K562 (cell line): ENCODE results near the gene ABLIM1. TPM values are rescaled to one million over a fixed set of nuclear protein-coding genes. Genes with fewer than 3 reads are reported as not detected.

Experiments
- CREB1 ChIP-seq, 2 experiments: sonication (generic) in 1 of 2; formaldehyde crosslinking in 1 of 2; IDR thresholded peaks; 2 replicates each; pipeline versions ENCODE4 v1.6.1 to v1.8.0; 2012 to 2022; ENCODE audit warnings: inconsistent platforms in 1 of 2, mild to moderate bottlenecking in 1 of 2, missing genetic modification reagents in 1 of 2, moderate library complexity in 1 of 2
- E2F3 ChIP-seq: fragments of 250-450 bp; sonication (Bioruptor Pico); IDR thresholded peaks from 2 replicates; pipeline ENCODE4 v1.4.0; 2020; ENCODE audit warnings: mild to moderate bottlenecking
- ELF2 ChIP-seq: fragments of 250-450 bp; sonication (Bioruptor Pico); IDR thresholded peaks from 2 replicates; pipeline ENCODE4 v1.5.0; 2021; ENCODE audit warnings: mild to moderate bottlenecking
- HNRNPK ChIP-seq: fragments of 200-400 bp; formaldehyde crosslinking; IDR thresholded peaks from one replicate; pipeline ENCODE4 v1.6.1; 2018; ENCODE audit warnings: mild to moderate bottlenecking, low read depth, low read length; ENCODE audit not compliant: poor library complexity, severe bottlenecking
- KAT8 ChIP-seq: fragments of 450-650 bp; IDR thresholded peaks from 2 replicates; pipeline ENCODE4 v1.6.1; 2016; ENCODE audit warnings: low read depth, mild to moderate bottlenecking
- PATZ1 ChIP-seq: fragments of 250-450 bp; sonication (Bioruptor Pico); IDR thresholded peaks from 2 replicates; pipeline ENCODE4 v1.5.0; 2020; ENCODE audit warnings: mild to moderate bottlenecking, borderline replicate concordance
- TAL1 ChIP-seq: fragments of 450-650 bp; IDR thresholded peaks from 2 replicates; pipeline ENCODE4 v1.6.1; 2016; ENCODE audit warnings: mild to moderate bottlenecking
- TOE1 ChIP-seq, 2 experiments: fragments of 450-650 bp in 1 of 2; sonication (generic) in 1 of 2; formaldehyde crosslinking in 1 of 2; IDR thresholded peaks; 2 replicates each; pipeline versions ENCODE4 v1.7.1 to v1.8.0; 2016 to 2022; ENCODE audit warnings: borderline replicate concordance in 2 of 2, mild to moderate bottlenecking in 2 of 2, antibody characterized with exemption in 1 of 2, inconsistent platforms in 1 of 2, low read depth in 1 of 2, missing genetic modification reagents in 1 of 2, moderate library complexity in 1 of 2
- TSHZ1 ChIP-seq: fragments of 250-450 bp; sonication (Bioruptor Pico); IDR thresholded peaks from 2 replicates; pipeline ENCODE4 v1.4.0; 2020; ENCODE audit warnings: mild to moderate bottlenecking, moderate library complexity
- ZNF274 ChIP-seq: IDR thresholded peaks from 2 replicates; pipeline ENCODE4 v1.6.1; 2011; ENCODE audit warnings: low read depth, mild to moderate bottlenecking, low read length, moderate library complexity, borderline replicate concordance
- ZNF444 ChIP-seq: fragments of 250-450 bp; sonication (Bioruptor Pico); IDR thresholded peaks from 2 replicates; pipeline ENCODE4 v1.4.0; 2020; ENCODE audit warnings: mild to moderate bottlenecking, moderate library complexity
- ZNF75A ChIP-seq: fragments of 450-650 bp; formaldehyde crosslinking; IDR thresholded peaks from 2 replicates; pipeline ENCODE4 v1.4.0; 2020; ENCODE audit warnings: mild to moderate bottlenecking
- ZNF77 ChIP-seq: fragments of 250-450 bp; sonication (Bioruptor Pico); IDR thresholded peaks from 2 replicates; pipeline ENCODE4 v1.5.0; 2020
- polyA plus RNA-seq, 8 experiments: library from polyadenylated mRNA; depleted of rRNA in 4 of 8; stranded (reverse) in 5 of 8; unstranded in 3 of 8; fragments of >200 nt; fragmentation: Nextera tagmentation in 2 of 8; fragmentation: Illumina TruSeq in 1 of 8; extraction: Ambion mirVana in 2 of 8; extraction: Trizol in 1 of 8; gene quantifications; 2 replicates each; pipeline versions ENCODE4 v1.2.1 to v1.2.3, GENCODE V29; 2011 to 2014; ENCODE audit warnings: inconsistent platforms in 1 of 8, missing spikeins in 1 of 8
- total RNA-seq, 7 experiments: library from RNA; depleted of rRNA in 6 of 7; stranded (reverse); fragments of >200 nt in 6 of 7; fragmentation: Illumina TruSeq in 2 of 7; extraction: Trizol in 2 of 7; gene quantifications; 2 replicates each; pipeline versions ENCODE4 v1.2.1 to v1.2.3, GENCODE V29; 2011 to 2021; ENCODE audit warnings: low replicate concordance in 1 of 7

Gene ABLIM1
- total and polyA plus RNA-seq, 9 of the 15 experiments (the other 6 are each of a cell fraction or from before 2014, with no cell fraction given): 0.07 to 0.49 (median 0.14) TPM; not detected in 6

GRCh38 chr10:114418109-114418508 is 240.0 kb downstream of the ABLIM1 start (continued):
- TF ChIP-seq TSHZ1 (CRISPR knock-in tag) (no peak), PATZ1 (CRISPR knock-in tag) (no peak), ZNF444 (CRISPR knock-in tag) (no peak), ZNF274 (no peak), ELF2 (CRISPR knock-in tag) (no peak), HNRNPK (no peak), KAT8 (no peak), ZNF75A (CRISPR knock-in tag) (no peak), ZNF77 (no peak), CREB1 (IDR thresholded peaks at IDR 0.05) (no peak), CREB1 (CRISPR knock-in tag; IDR thresholded peaks at IDR 0.05) (no peak), TAL1 (no peak), E2F3 (CRISPR knock-in tag) (no peak), TOE1 (IDR thresholded peaks at IDR 0.05; ENCODE audit: borderline replicate concordance) (no peak), TOE1 (CRISPR knock-in tag; IDR thresholded peaks at IDR 0.05; ENCODE audit: borderline replicate concordance, low read depth) (no peak)
